Lower leg skin (tissue), 3 donors: ENCODE measurements around the gene CNTN4.

Source experiments
- POLR2A ChIP-seq, 2 donors: fragments of 450-650 bp; IDR thresholded peaks; one replicate each; pipeline ENCODE4 v1.6.1; 2016 to 2017; ENCODE audit warnings: antibody characterized with exemption in 2 of 2, mild to moderate bottlenecking in 1 of 2, moderate library complexity in 1 of 2
- TF ChIP-seq, protein P1 (sequence below), 3 donors: fragments of 450-650 bp; IDR thresholded peaks; one replicate each; pipeline ENCODE4 v1.5.1; 2016; ENCODE audit warnings: antibody characterized with exemption in 3 of 3, mild to moderate bottlenecking in 3 of 3, moderate library complexity in 2 of 3

DNA sequence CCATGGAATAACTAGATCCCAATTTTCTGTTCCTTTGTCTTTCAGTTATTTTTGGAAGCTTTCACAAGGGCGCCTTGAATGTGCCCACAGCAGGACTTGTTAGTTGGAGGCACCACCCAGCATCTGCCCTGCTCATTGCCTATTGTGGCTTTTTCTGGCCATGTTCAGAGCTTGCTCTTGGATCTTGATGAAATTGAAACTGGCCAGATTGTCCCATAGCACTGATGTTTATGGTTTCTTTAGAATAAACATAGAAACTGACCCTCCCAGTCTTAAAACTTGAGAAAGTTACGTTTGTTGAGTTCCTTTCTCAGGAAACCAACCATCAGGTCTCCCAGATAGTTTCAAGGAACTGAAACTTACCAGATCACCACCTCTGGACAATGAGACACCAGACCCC, 536.8 kb downstream of the CNTN4 start:
- TF ChIP-seq, protein P1, sequence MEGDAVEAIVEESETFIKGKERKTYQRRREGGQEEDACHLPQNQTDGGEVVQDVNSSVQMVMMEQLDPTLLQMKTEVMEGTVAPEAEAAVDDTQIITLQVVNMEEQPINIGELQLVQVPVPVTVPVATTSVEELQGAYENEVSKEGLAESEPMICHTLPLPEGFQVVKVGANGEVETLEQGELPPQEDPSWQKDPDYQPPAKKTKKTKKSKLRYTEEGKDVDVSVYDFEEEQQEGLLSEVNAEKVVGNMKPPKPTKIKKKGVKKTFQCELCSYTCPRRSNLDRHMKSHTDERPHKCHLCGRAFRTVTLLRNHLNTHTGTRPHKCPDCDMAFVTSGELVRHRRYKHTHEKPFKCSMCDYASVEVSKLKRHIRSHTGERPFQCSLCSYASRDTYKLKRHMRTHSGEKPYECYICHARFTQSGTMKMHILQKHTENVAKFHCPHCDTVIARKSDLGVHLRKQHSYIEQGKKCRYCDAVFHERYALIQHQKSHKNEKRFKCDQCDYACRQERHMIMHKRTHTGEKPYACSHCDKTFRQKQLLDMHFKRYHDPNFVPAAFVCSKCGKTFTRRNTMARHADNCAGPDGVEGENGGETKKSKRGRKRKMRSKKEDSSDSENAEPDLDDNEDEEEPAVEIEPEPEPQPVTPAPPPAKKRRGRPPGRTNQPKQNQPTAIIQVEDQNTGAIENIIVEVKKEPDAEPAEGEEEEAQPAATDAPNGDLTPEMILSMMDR (IDR thresholded peaks at IDR 0.05) = no peak
- no peak for TF ChIP-seq POLR2A (IDR thresholded peaks at IDR 0.05)
